ENCODE results near the gene RPS23.

DNA sequence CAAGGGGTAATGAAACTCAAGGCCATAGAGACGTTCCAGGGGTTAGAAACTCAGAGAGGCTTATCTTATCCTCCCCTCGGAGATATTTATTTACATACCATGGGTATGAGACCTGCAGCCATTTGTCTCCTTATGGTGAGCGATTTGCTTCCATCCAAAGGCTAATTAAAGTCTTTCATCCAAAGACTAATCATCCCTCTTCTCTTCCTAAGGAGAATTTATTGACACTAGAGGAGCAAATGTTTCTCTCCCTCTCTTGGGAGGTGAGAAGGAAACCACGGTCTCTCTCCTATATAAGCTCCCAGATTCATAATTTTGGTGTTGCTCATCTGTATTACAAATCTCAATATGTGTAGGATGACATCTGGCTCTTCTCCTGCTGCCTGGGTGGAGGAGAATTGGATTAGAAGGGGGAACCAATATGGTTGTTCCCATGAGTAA, 31.0 kb upstream of the RPS23 start:
- TF ChIP-seq CTCF (IDR thresholded peaks at IDR 0.05) (no peak), POLR2A (IDR thresholded peaks at IDR 0.05) (no peak)

All from body of pancreas (tissue), 4 donors.